ENCODE results near the gene ATG9B.

GRCh38 chr7:151031011-151031410 is 6.7 kb upstream of the ATG9B start:
- TF ChIP-seq CTCF (IDR thresholded peaks at IDR 0.05) = no peak
- no peak for TF ChIP-seq POLR2A (IDR thresholded peaks at IDR 0.05)
